Activated CD4-positive, alpha-beta T cell treated with anti-CD3 and anti-CD28 coated beads, Interleukin-10, Interleukin-2, amounts not matched to agents 100 ng/mL and 50 ng/mL, durations not matched to agents 16 hours and 8 hours (primary cell): ENCODE results near the gene CEP350.
A peak's percentile ranks its signal among the peaks of the same experiment; 100 is the strongest.

Source experiments
- DNase-seq: peaks from one replicate; pipeline ENCODE4 v3.0.0-alpha.2; 2020

Gene CEP350

DNA sequence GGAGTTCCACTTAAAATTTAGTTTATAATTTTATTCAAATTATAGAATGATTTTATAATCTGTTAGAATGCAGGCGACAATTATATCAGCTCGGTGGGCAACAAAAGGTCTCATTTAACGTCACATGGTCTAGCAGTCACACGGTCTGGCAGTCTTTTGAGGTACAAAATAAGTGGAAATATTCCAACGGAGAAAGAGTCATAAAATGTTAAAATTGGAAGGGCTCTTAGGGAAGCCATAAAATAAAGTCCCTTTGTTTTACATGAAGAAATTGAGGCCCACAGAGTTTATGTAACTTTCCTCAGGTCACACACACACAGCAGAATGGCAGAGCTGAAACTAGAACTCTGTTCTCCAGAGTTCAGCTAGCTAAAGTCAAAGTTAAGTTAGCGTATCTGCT, 115.7 kb downstream of the CEP350 start:
- no peak for DNase-seq

DNA sequence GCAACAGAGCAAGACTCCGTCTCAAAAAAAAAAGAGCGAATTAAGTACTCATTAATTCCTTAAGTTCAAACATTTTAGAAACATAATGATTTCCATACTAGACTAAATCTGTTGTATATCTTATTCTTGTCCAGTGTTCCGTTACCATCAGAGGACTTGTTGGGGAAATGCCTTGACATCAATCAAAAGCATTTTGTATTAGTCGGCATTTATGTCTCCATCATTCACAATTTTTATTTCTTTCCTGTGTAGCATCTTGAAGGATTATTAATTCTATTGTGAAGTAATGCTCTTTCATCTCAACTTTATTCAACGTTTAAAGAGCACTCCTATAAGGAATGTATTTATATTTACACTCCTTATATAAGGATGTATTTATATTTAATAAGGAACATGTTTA, 117.1 kb downstream of the CEP350 start:
- DNase-seq, result no peak

DNA sequence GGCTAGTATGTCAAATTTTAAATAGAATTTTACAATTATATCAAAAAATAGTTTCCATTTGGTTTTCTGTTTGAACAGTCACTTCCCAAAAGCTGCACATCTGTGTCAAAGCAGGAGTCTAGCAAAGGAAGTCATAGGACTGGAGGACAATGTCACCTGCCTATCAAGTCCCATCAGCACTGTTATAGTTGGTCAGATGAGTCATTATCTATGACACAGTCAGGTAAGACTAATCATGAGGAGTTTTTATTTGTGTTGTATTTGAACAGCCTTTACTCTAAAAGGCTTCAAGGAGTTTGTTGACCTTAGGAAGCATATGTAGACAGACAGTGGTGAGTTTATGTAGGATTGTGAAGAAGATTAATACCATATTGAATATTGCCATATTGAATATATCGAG, 125.8 kb downstream of the CEP350 start:
- peak; percentile 46 for DNase-seq

DNA sequence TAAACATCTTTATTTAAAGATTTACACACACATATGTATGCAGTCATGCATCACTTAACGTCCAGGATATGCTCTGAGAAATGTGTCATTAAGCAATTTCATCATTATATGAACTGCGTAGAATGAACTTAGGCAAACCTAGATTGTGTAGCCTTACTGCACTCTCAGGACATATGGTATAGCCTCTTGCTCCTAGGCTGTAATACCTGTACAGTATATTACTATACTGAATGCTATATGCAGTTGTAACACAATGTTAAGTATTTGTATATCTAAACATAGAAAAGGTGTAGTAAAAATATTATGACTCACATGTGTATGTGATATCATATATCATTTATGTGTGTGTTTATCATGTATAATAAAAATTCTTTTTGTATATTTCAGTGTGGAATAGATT, 126.9 kb downstream of the CEP350 start:
- no peak for DNase-seq

DNA sequence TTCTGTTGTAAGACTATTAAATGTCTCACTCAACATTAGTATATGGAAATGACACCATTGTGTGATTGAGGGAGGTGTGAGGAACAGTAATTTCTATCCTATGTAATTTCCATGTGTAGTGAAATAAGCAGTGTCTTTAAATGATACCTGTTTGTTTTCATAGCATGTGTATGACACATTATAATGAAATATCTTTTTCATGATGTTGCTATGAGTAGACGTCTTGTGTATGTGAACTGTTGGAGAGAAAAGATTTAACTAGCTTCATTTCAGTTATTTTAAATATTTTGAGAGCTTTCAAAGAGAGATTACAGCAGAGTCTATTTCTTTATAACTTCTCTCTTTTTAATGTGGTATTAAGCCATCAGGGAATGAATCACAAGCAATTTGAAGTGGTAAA, 128.6 kb downstream of the CEP350 start:
- no peak for DNase-seq

DNA sequence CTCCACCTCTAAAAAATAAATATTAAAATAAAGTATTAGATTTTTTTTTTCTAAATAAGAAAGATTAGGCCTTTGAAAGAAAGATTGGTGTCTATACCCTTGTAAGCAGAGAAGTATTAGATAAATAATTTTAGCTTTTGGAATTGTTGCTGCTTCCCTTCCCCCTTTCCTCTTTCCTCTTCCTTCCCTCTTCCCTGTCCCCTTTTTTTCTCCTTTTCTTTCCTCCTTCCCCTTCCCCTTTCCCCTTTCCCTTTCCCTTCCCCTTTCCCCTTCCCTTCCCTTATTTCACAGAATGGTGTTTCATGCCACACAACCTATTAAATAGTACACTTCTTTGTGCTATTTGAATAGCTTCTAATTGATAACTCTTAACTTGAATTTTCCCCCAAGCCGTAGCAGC, 130.3 kb downstream of the CEP350 start:
- no peak for DNase-seq

DNA sequence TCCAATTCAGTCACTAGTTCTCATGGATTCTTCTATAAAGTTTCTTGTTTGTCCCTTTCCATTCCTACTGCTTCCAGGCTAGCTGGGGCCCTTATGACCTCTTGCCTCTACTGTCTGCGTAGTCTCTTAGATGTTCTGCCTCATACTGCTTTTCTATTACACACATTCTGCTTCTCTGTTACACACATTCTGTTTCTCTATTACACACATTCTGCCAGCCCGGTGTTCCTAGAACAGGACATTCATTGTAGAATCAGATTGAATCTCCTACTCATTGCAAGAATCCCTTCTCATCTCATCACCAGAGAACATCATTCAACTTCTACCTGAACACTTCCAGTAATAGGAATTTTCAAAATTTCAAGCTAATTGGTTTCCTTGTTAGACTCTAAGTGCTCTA, 130.7 kb downstream of the CEP350 start:
- peak; percentile 25 for DNase-seq

DNA sequence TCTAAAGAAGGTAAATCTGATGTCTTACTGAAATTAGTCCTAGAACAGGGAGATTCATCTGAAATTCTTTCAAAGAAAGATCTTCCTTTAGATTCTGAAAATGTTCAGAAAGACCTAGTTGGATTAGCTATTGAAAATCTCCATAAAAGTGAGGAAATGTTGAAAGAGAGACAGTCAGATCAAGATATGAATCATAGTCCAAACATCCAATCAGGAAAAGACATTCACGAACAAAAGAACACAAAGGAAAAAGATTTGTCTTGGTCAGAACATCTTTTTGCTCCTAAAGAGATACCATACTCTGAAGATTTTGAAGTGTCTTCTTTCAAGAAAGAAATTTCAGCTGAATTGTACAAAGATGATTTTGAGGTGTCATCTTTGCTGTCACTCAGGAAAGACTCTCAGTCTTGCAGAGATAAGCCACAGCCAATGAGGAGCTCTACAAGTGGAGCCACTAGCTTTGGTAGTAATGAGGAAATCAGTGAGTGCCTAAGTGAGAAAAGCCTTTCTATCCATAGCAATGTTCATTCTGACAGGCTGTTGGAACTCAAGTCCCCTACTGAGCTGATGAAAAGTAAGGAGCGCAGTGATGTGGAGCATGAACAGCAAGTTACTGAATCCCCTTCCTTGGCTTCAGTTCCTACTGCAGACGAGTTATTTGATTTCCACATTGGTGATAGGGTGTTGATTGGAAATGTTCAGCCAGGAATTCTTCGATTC, 138.5 kb downstream of the CEP350 start:
- no peak for DNase-seq

DNA sequence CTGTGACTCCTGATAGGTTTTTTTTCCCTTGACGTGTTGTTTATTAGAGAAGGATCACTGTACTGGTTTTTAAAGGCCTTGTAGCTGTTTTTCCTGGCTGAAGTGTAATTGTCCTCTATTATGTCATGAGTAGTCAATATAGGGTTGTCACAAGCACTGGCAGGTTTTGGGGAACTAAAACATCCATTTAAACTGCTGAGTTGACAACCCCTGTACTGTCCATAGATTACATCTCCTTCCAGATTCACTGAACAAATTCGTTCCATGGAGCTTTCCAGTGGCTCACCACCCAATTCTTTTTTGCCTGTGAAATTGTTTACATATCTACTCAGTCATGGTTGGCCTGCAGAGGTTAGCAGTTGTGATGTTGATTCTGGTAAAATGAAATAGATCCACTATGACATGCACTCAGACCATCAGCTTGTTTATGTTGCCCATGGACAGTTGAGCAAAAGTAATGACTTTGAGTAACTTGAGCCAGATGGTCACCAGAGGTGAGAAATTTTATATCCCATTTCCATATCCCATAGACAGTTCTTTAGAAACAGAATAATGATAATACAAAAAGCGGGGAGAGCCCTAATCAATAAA, 140.2 kb downstream of the CEP350 start:
- no peak for DNase-seq

DNA sequence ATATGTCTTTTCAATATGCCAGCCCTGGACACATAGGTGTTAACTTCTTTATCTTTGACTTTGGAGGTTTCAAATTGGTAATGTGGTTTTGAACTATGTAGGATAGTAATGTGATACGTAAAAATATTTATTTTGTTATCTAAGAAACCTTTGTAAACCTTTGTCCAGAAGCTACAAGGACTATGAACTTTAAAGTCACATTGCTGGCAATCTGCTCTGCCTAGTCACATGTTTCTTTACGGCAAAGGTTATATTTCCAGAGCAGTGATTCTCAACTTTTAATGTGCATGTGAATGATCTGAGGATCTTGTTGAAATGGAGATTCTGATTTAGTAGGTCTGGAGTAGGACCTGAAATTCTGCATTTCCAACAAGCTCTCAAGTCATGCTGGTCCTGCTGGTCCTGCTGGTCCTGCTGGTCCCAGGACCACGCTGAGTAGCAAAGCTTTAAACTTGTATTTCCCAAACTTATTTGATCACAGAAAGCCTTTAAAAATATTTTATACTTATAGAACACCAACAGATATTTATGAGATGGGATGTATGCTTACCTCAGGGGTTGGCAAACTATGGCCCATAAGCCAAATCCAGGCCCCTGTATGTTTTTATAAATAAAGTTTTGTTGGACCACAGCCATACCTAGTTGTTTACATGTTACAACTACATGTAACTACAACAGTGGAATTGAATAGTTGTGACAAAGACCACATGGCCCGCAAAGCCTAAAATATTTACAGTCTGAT, 142.1 kb downstream of the CEP350 start:
- DNase-seq, result no peak

DNA sequence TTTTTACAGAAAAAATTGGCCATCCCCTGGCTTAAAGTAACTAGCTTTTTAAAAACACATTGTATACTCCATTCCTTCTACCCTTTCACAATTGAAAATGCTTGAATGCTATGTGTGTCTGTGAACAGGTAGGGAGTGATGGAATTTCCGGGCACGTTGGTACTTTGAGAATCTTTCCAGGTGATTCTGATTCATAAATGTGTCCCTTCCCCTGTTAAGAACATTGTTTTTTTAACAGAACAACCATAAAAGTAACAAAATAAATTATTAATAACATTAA, 142.7 kb downstream of the CEP350 start:
- DNase-seq, result no peak

DNA sequence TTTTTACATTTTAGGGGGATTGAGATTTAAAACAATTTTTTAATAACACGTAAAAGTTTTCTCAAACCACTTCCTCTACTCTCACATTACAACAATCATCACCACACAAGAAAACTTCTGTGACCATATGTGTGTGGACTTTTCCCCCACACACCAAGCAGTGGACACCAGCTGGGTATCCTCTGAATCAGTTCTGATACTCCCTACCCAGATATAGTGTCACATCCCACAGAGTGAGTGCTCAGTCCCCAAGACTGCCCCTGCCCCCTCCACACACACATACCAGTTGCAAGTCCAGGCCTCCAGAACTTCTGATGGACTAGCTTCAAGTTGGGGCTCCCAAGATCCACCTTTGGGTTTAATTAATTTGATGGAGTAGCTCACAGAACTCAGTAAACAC, 146.8 kb downstream of the CEP350 start:
- no peak for DNase-seq

DNA sequence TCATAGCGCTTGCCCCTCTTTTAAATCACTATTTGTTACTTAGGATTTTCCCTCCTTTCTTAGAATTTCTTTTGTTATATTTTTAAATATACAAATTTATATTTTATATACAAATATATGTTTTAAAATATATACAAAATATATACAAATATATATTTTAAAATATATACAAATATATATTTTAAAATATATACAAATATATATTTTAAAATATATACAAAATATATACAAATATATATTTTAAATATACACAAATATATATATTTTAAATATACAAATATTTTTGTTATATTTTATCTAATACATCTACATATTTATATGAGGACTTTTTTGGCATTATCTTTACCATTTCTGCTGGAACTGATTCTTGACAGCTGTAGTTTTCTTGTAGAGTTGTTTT, 149.2 kb downstream of the CEP350 start:
- no peak for DNase-seq

DNA sequence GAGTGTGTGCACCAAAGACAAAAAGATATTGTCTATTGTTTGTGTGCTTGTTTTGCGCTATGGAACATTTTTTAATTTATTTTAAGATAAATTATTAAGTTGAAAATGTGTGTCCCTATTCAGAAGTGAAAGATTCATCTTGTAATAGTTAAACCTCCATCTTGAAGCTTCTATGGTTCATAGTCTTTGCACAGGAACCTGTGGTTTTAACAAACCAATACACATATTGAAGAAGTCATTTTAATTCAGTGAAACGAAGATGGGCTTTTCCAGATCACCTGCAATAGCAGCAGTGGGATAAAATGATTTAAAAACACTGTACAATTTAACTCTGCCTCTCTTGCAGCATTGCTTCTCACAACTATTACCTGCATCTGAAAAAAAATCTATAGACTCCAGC, 157.5 kb downstream of the CEP350 start:
- no peak for DNase-seq

DNA sequence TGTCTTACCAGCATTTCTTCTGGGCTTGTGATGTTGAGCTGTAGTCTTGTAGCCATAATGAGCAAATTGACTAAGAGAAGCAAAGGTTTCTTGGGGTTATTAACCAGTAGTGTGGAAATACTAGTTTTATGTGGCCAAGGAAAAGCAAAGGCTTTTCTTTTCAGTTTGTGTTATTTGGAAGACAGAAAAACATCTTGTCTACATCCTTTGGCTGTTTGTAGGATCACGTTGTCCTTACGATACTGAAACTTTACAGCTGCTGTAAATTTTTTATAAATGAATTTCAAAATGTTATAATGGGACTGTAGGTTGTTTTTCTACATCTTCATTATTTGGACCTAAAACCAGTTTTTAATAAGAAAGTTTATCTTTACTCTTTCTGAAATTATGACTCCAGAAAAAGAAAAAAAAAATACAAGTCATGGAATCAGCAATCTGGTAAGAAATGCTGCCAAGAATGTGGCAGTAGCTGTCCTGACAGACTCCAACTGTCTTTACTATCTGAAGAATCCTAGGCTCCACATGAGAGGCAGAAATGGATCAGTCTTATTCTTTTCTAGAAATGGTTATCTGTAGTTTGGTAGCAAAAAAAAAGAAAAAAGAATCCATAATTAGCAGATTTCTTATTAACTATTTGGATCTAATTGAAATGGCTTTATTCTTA, 158.5 kb downstream of the CEP350 start:
- DNase-seq, result no peak

DNA sequence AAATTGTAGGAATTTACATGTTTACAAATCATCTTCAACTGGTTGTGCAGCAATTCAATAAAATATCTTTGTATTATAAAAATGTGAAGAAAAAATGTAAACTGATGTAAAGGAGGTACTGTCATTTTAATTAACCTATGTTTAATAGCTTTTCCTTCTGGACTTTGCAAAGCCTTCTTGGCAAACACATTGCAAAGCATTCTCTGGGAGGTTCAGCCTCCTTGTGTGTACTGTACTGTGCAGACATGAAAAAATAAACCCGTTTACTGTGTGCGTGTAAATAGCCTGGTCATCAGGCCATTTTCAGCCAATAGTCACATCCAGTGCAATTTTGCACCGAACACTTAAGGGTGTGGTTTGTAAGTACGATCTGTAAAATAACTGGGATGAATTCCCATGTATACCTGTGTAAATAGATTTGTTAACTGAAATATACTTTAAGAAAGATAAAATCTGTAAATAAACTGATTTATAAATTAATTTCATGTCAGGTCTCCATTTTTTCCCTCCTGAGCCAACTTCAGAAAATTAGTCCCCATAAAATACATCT, 159.9 kb downstream of the CEP350 start:
- DNase-seq, result no peak

DNA sequence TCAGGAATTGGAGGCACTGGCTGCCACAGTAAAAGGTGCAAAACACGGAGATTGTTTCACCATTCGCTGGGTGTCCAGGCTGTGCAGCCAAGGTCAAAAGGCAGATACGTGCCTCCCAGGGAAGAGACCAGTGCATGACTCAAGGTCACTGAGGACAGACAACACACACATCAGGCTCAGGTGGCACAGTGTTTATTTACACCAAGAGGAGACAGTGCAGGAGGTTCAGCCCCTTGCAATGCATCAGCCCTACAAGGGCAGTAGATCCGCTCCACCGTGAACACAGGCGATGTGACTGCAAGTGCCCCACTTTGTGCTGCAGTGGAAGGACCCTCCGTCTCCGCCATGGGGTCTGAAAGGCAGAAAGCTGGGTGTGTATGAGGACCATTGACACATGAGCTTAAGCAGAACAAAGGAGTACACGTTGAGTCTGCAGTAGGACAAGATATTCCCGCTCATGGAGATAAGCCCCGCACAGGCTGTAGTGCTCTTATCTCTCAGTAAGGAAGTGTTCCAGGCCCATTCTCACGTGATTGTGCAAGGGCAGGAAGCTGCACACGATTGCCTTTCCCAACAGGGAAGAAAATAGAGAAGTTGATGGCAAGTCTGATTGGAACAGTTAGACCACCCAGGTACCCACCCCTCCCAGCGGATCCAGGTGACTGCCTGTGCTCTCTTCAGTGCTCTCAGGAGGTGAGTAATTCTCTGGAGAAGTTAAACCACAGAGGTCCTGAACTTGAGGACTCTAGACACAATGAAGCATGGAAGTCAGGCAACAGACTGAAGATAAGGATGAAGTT, 162.6 kb downstream of the CEP350 start:
- no peak for DNase-seq

DNA sequence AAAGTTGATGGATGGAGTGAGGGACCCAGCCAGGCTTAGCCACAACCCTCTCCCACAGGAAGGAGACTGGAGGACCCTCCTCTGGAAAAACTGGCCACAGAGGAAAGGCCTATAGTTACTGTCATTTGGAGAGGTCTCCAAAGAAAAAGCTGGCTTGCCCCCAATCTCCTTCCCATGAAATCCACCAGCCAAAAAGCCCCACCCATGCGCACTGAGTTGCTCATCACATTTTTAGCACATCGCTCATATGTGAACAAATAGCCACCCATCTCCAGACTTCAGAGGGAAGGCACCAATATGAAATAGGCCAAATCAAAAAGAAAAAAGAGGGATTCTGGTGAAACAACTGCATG, 163.1 kb downstream of the CEP350 start:
- DNase-seq, result no peak

DNA sequence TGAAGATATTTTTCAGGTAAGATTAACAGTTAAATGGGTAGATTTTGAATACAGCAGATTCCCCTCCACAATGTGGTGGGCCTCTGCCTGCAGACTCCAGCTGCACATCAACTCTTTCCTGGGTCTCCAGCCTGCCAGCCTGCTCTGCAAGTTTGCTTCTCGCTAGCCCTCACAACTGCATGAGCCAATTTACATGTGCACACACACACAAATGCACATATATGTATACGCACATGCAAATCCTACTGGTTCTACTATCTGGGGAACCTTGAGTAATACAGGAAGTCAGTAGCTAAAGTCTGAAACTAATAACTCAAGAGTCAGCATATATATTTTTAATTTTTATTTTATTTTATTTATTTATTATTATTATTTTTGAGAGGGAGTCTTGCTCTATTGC, 165.2 kb downstream of the CEP350 start:
- DNase-seq, result no peak

DNA sequence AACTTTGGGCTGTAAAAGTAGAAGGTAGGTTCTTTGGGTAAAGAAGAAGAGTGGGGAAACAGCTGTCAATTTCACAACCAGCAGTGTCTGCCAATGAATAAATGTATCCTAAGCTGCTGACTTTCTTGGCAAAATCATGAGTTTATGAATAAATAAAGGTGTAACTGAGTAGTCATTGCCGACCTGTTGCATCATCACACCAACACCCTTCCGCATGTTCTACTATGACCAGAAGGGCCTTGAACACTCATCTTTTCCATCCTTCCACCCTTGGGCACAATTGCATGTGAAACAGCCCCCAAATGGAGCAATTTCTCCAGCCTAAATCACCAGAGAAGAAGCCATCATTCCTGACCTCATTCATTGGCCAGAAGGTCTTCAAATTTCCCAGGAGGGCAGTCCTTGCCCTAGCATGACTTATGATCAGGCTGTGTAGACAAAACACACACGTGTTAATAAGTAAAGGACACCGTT, 168.9 kb downstream of the CEP350 start:
- no peak for DNase-seq

DNA sequence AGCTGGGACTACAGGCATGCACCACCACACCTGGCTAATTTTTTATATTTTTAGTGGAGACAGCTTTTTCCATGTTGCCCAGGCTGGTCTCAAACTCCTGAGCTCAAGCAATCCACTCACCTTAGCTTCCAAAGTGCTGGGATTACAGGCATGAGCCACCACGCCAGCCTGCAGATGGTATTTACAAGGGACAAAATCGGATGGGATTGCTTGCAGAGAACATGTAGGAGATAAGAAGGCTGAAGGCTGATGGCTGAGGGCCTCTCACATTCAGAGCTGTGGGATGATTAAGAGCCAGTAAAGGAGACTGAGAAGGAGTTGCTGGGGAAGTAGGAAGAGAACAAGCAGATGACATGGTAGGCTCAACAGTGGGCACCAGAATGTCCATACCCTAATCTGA, 176.0 kb downstream of the CEP350 start:
- DNase-seq, result no peak

DNA sequence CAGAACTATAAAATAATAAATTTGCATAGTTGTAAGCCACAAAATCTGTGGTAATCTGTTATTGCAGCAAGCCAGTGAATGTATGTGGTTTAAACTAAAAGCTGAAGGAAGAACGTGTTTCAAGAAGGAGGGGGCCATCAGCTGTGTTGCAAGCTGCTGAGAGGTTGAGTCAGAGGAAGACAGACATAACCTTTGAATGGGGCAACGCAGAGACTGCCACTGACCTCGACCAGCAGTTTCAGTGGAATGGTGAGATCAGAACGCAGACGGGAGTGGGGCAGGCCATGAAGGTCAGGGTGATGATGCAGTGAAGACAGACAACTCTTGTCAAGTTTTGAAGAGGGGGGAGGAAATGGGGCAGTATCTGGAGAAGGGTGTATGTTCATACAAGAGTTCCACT, 176.9 kb downstream of the CEP350 start:
- DNase-seq, result peak; percentile 20

DNA sequence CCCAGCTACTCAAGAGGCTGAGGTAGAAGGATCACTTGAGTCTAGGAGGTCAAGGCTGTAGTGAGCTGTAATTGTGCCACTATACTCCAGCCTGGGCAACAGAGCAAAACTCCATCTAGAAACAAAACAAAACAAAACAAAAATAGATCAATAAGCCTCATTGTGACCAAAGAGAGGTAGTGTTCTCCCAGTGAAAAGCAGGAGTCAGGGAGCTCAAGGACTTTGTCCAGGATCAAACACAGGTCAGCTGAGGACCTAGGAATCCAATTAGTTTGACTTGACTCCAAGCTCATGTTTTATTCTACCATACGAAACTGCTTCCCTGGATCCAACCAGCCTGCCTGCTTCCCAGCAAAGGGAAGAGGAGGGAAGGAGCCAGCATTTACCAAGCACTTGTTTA, 178.6 kb downstream of the CEP350 start:
- DNase-seq, result no peak
